Keratinocyte (primary cell): ENCODE measurements around the gene PAH. TPM values are rescaled to one million over a fixed set of nuclear protein-coding genes. Genes with fewer than 3 reads are reported as not detected.

Experiments used
- DNase-seq: peaks from one replicate; pipeline ENCODE4 v3.0.0-alpha.2; 2011; ENCODE audit warnings: low read depth, missing footprints, low spot score
- FAIRE-seq: peaks from 2 replicates; lab custom pipeline; 2011; peaks lifted over from hg19 to GRCh38; lab: Jason Lieb, UNC
- H2AFZ ChIP-seq: 2 replicates; pipeline ENCODE4 v1.6.0; 2012; ENCODE audit warnings: low read length, control low read depth, inconsistent platforms; ENCODE audit not compliant: control insufficient read depth
- H3K27ac ChIP-seq: 2 replicates; pipeline ENCODE4 v1.5.1; 2011; ENCODE audit warnings: low read length; ENCODE audit not compliant: control insufficient read depth, insufficient read depth
- H3K27me3 ChIP-seq: 3 replicates; pipeline ENCODE4 v1.6.0; 2011; ENCODE audit warnings: low read length; ENCODE audit not compliant: control insufficient read depth, insufficient read depth; ENCODE audit errors: extremely low read depth
- H3K36me3 ChIP-seq, 2 experiments: 2 replicates in 1 of 2; 3 replicates in 1 of 2; pipeline ENCODE4 v1.5.1; 2011; ENCODE audit warnings: low read length in 2 of 2, mild to moderate bottlenecking in 1 of 2; ENCODE audit not compliant: control insufficient read depth in 2 of 2, insufficient read depth in 2 of 2; ENCODE audit errors: extremely low read depth in 1 of 2
- H3K4me1 ChIP-seq: 3 replicates; pipeline ENCODE4 v1.5.1; 2011; ENCODE audit warnings: low read length; ENCODE audit not compliant: control insufficient read depth, insufficient read depth; ENCODE audit errors: extremely low read depth
- H3K4me2 ChIP-seq: 3 replicates; pipeline ENCODE4 v1.6.0; 2011; ENCODE audit warnings: low read depth, low read length; ENCODE audit not compliant: control insufficient read depth, insufficient read depth; ENCODE audit errors: extremely low read depth
- H3K4me3 ChIP-seq, 3 experiments: fragments of 200-600 bp in 1 of 3; sonication (generic) in 1 of 3; 2 replicates in 2 of 3; 3 replicates in 1 of 3; pipeline ENCODE4 v1.5.1; 2011 to 2016; ENCODE audit warnings: low read length in 3 of 3, mild to moderate bottlenecking in 3 of 3, control low read depth in 2 of 3, inconsistent platforms in 1 of 3, low read depth in 1 of 3, mixed read lengths in 1 of 3, mixed run types in 1 of 3, moderate library complexity in 1 of 3; ENCODE audit not compliant: control insufficient read depth in 2 of 3, insufficient read depth in 2 of 3; ENCODE audit errors: extremely low read depth in 1 of 3
- H3K79me2 ChIP-seq: 2 replicates; pipeline ENCODE4 v1.6.0; 2012; ENCODE audit warnings: low read length; ENCODE audit not compliant: control insufficient read depth, insufficient read depth
- H3K9ac ChIP-seq: 3 replicates; pipeline ENCODE4 v1.6.0; 2011; ENCODE audit warnings: low read length; ENCODE audit not compliant: control insufficient read depth, insufficient read depth; ENCODE audit errors: extremely low read depth
- H3K9me1 ChIP-seq: 3 replicates; pipeline ENCODE4 v1.6.0; 2011; ENCODE audit warnings: low read length; ENCODE audit not compliant: control insufficient read depth, insufficient read depth; ENCODE audit errors: extremely low read depth
- H3K9me3 ChIP-seq: 2 replicates; pipeline ENCODE4 v1.5.1; 2012; ENCODE audit warnings: low read depth, low read length; ENCODE audit not compliant: control insufficient read depth
- H4K20me1 ChIP-seq: 3 replicates; pipeline ENCODE4 v1.6.0; 2011; ENCODE audit warnings: low read length; ENCODE audit not compliant: control insufficient read depth, insufficient read depth; ENCODE audit errors: extremely low read depth
- CTCF ChIP-seq, 3 experiments: IDR thresholded peaks in 1 of 3; conservative IDR thresholded peaks in 1 of 3; optimal IDR thresholded peaks in 1 of 3; 2 replicates in 2 of 3; 3 replicates in 1 of 3; pipeline versions ENCODE3 to v1.5.1; 2011; ENCODE audit warnings: low read length in 3 of 3, mild to moderate bottlenecking in 3 of 3, moderate library complexity in 2 of 3, control low read depth in 1 of 3, inconsistent platforms in 1 of 3; ENCODE audit not compliant: insufficient read depth in 2 of 3; ENCODE audit errors: extremely low read depth in 1 of 3
- EZH2 ChIP-seq: IDR thresholded peaks from one replicate; pipeline ENCODE4 v1.6.1; 2012; ENCODE audit warnings: inconsistent platforms, mild to moderate bottlenecking, low read length, moderate library complexity
- dilution Hi-C: fragments of 300-500 bp; cut with MboI; formaldehyde crosslinking; loops from one replicate; pipeline ENCODE4 v1.7.0; 2020; ENCODE audit warnings: low sequenced_read_pairs; ENCODE audit not compliant: extremely low pct_ligation_motif_present
- polyA plus RNA-seq, 5 experiments: library from polyadenylated mRNA; depleted of rRNA in 3 of 5; stranded (reverse) in 3 of 5; stranded (forward) in 1 of 5; unstranded in 1 of 5; fragments of >200 nt; gene quantifications; 1 replicate in 1 of 5; 2 replicates in 3 of 5; 3 replicates in 1 of 5; pipeline versions ENCODE4 v1.2.1 to v1.2.3, GENCODE V29; 2011 to 2012; ENCODE audit warnings: missing spikeins in 2 of 5, low read depth in 1 of 5, low replicate concordance in 1 of 5

The PAH gene
- polyA plus RNA-seq, 1 donor (not counting 4 experiments of a cell fraction or from before 2014, with no cell fraction given): not detected

- Histone ChIP-seq H3K9ac (no peak overlapping the region), H3K79me2 (no peaks in the 10 kb centered on the region), H3K4me3 (no peak overlapping the region), H3K4me2 (no peak overlapping the region), H3K27ac (no peak overlapping the region), H4K20me1 (no peaks in the 10 kb centered on the region), H3K9me3 (no peaks in the 10 kb centered on the region), H3K4me1 (no peaks in the 10 kb centered on the region), H3K36me3 (no peaks in the 10 kb centered on the region), H2AFZ (no peak overlapping the region), H3K27me3 (no peaks in the 10 kb centered on the region), H3K9me1 (no peaks in the 10 kb centered on the region)
- FAIRE-seq: no peak
- dilution Hi-C loops: no loop called here
- TF ChIP-seq CTCF (optimal IDR thresholded peaks at IDR 0.05 in 1 of 3, IDR thresholded peaks at IDR 0.05 in 1 of 3, conservative IDR thresholded peaks at IDR 0.05 in 1 of 3; ENCODE audit: extremely low read depth in 1 of 3, insufficient read depth in 2 of 3, low read length in 3 of 3): no peak
- no peak for TF ChIP-seq EZH2
- no peak for DNase-seq
Measured at GRCh38 chr12:102912258-102912657, 4.8 kb downstream of the PAH start.

GRCh38 chr12:102911320-102911719 lies 5.7 kb downstream of the PAH start:
- Histone ChIP-seq H4K20me1 (no peaks in the 10 kb centered on the region), H3K4me3 (no peak overlapping the region), H3K79me2 (no peaks in the 10 kb centered on the region), H3K9ac (no peak overlapping the region), H3K27ac (no peak overlapping the region), H3K36me3 (no peaks in the 10 kb centered on the region), H3K9me3 (no peaks in the 10 kb centered on the region), H3K27me3 (no peaks in the 10 kb centered on the region), H3K9me1 (no peaks in the 10 kb centered on the region), H3K4me1 (no peaks in the 10 kb centered on the region), H2AFZ (no peak overlapping the region), H3K4me2 (no peak overlapping the region)
- FAIRE-seq (no peak), DNase-seq (no peak)
- dilution Hi-C loops: no loop called here
- TF ChIP-seq EZH2 (no peak), CTCF (optimal IDR thresholded peaks at IDR 0.05 in 1 of 3, IDR thresholded peaks at IDR 0.05 in 1 of 3, conservative IDR thresholded peaks at IDR 0.05 in 1 of 3; ENCODE audit: extremely low read depth in 1 of 3, insufficient read depth in 2 of 3, low read length in 3 of 3) (no peak)
